CD4-positive, alpha-beta T cell treated with Interleukin-6 for 4 hours (primary cell): ENCODE measurements around the gene HSPA4L.

Experiments used
- DNase-seq: peaks from one replicate; pipeline ENCODE4 v3.0.0-alpha.2; 2020; ENCODE audit warnings: mixed read lengths

The HSPA4L gene

GRCh38 chr4:127782275-127783025 is at the start of gene HSPA4L:
HSPA4L (plus strand) TSS chr4:127782322; CDS start chr4:127782551, 229 bp downstream.
- DNase-seq, result peak; percentile 29

DNA sequence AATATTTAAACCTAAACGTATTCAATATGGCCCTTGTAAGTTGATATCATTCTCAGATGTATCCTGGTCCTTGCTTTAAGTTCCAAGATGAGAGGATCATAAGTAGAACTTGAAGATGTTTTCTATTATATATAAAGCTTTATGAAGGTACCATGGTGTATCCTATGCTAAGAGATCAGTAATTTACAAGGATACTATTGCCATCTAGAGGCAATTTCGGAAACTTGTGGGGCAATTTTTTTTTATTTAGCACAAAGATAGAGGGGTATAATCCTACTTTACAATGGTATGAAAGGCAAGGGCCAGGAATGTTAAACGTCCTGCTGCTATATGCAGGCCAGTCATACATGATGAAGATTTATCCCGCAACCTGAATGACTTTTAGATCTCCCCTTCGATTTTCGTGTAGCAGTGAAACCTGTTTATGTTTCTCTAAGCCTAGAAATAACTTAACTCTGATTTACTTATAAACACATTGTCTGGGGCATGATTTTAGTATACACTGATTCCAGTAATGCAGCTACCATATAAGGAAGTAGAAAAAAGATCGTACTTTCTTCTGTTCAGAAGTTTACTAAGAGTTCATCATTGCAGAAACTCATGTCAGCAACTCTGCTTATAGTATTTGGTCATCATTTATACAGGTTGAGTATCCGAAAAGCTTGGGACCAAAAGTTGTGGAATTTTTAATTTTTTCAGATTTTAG is 49.3 kb upstream of the HSPA4L start:
- no peak for DNase-seq

DNA sequence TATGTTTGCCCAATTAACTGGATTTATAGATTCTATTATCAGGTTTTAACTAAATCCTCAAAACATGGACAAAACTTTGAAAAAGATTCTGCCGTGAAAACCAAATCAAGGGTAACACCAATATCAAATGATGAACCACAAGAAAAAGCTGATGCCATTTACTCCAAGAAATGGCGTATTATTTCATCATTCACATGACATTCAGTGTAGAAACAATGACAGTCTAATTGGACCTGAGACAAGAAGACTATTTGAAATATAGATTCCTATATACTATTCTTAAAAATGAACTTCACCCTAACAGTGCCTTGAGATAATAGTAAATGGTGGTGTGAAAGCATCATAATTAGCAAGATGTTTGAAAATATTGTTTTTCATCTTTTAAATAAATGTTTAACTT is 47.1 kb upstream of the HSPA4L start:
- no peak for DNase-seq

- no peak for DNase-seq
Measured at GRCh38 chr4:127737295-127737694, 44.8 kb upstream of the HSPA4L start.

GRCh38 chr4:127741247-127741646 is 40.9 kb upstream of the HSPA4L start:
- DNase-seq, result no peak

- DNase-seq, result no peak
Measured at GRCh38 chr4:127747883-127748282, 34.2 kb upstream of the HSPA4L start.

- no peak for DNase-seq
Measured at GRCh38 chr4:127748957-127749356, 33.2 kb upstream of the HSPA4L start.

DNA sequence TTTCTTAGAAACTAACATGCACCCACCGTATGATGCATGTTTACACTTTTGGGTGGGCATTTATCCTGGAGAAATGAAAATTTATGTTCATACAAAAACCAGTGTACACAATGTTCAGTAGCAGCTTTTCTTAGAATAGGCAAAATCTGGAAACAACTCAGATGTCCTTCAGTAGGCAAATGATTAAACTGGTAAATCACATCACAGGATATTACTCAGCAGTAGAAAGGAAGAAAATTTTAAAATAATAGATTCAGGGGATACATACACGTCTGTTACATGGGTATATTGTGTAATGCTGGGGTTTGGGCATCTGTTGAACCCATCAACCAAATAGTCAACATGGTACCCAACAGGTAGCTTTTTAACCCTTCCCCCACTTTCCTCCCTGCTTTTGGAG is 25.2 kb upstream of the HSPA4L start:
- DNase-seq, result no peak

GRCh38 chr4:127759228-127759820 is 22.8 kb upstream of the HSPA4L start:
- no peak for DNase-seq

DNA sequence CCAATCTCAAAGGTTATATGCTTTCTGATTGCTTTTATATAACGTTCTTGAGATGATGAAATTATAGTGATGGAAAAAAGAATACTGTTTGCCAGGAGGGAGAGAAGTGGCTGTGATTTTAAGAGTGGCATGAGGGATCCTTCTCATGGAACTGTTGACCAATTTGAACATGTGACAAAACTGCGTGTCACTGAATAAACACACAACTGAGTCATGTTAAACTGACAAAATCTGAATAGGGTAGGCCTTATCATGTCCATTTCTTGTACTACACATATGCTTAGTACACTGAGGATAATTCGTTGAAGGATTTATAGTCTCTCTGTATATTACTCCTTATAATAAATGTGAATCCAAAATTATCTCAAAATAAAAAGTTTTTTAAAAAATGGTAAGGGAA is 22.2 kb upstream of the HSPA4L start:
- DNase-seq, result no peak

GRCh38 chr4:127771535-127772275 is 10.4 kb upstream of the HSPA4L start:
- no peak for DNase-seq

DNA sequence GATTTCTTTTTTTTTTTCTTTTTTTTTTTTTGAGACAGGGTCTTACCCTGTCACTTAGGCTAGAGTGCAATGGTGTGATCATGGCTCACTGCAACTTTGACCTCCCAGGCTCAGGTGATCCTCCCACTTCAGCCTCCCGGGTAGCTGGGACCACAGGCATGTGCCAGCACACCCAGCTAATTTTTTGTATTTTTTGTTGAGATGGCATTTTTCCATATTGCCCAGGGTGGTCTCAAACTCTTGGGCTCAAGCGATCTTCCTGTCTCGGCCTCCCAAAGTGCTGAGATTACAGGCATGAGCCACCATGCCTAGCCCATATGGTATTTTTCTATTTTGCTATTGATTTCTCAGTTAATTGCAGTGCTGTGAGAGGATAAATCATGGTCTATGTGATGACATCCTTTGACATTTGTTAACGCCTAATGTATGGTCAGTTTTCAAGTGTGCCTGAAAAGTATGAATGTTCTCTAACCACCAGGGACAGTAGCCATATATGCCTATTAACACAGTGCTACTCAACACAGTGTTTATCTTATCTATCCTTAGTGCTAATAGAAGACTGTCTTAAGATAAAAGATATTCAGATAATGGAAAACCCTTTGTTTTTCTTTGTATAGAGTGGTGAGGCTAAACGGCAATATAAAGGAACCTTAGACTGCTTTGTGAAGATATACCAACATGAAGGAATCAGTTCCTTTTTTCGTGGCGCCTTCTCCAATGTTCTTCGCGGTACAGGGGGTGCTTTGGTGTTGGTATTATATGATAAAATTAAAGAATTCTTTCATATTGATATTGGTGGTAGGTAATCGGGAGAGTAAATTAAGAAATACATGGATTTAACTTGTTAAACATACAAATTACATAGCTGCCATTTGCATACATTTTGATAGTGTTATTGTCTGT is 9.1 kb upstream of the HSPA4L start:
- DNase-seq, result no peak

DNA sequence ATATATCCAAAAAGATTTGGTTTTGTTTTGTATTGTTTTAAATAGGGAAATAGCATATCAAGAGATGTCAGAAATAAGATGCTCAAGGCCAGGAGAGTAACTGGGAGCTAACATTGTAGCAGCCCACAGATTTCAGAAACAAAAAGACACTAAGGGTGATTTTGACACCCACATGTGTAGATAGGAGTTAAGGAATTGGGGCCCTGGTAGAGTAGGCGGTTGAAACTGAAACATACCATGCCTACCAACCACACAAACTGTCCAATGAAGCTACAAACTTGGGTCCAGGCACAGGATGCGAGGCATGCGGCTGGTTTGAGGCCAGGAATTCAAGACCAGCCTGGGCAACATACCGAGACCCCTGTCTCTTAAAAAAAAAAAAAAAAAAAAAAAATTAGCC is 6.3 kb upstream of the HSPA4L start:
- DNase-seq, result no peak

DNA sequence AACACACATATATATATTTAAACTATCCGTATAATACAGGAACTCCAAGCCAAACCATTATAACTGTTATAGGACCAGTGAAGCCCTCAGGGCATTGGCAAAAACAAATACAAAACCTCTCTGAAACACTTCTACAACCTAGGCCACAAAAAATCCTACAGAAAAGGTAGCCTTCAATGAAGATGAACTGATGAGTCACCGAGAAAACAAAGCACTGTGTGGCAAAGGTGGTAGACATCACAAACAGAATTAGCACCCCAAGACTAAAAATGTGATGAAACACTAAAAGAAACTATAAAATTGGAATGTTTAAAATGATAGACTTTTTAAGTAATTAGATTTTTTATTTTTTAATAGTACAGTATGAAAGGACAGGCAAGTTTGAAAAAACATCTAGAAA is 5.5 kb upstream of the HSPA4L start:
- no peak for DNase-seq

- DNase-seq, result no peak
Measured at GRCh38 chr4:127777487-127777886, 4.6 kb upstream of the HSPA4L start.

- no peak for DNase-seq
Measured at GRCh38 chr4:127778102-127778501, 4.0 kb upstream of the HSPA4L start.

- no peak for DNase-seq
Measured at GRCh38 chr4:127780598-127780997, 1.5 kb upstream of the HSPA4L start.

DNA sequence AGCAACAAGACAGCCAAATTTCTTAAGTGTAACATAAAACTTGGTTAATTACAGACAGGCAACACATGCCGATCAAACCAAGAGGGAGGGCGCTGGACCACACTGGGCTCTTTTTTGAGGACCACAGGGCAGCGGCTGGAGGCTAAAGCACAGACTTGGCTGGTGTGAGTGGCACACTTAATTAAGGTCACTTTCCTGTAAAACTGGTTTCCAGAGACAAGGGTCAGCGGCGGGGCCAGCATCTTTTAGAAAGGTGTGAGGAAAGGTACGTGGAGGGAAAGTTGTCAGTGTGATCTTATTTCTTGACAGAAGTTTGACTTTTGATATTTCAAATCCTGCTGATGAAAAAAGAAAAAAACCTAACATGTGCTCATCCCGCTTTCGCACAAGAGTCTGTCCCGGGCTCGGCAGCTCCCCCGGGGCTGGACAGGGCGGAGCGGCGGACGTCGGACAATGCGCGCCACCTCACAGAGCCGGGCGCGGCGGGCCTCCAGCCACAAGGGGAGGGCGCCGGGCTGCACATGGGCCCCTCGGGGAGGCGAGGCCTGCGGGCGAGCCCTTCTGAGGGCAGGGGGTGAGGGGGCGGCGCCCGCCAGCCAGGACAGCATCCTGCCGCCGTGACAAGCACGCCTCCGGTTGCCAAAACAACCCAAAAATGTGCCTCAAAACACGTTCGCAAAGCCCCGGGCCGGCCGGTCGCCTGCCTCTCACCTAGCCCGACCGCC is 660 bp upstream of the HSPA4L start:
- DNase-seq, result no peak

DNA sequence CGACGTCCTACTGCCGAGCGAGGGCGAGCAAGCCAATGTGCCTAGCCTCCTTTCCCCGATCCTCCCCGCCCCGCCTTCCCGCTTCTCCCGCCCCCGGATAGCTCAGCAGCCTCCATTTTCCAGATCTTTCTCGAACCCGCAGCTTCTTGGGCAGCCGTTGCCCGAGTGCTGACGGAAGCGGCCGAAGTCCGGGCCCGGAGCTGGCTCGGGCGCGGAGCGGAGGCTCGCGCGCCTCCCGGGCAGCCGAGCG is 172 bp upstream of the HSPA4L start:
- DNase-seq, result no peak

- no peak for DNase-seq
Measured at GRCh38 chr4:127783026-127783769, 1.1 kb downstream of the HSPA4L start.
